ENCODE data around the gene PCMT1. TPM values are rescaled to one million over a fixed set of nuclear protein-coding genes. Genes with fewer than 3 reads are reported as not detected.

The PCMT1 gene
- total RNA-seq, 6 experiments from 2014 or later = 40.7 to 84.5 (median 47.7) TPM

GRCh38 chr6:149723262-149723661, 26.3 kb upstream of the PCMT1 start:
- H3K27ac ChIP-seq = no peak overlapping the region
- intact Hi-C loops (cut with DNase I) = no loop called here
- no peak overlapping the region for H3K4me3 ChIP-seq

GRCh38 chr6:149723771-149724417, 25.6 kb upstream of the PCMT1 start:
- H3K9me3 ChIP-seq = no peaks in the 10 kb centered on the region
- H3K4me3 ChIP-seq = no peak overlapping the region
- H3K4me1 ChIP-seq = no peaks in the 10 kb centered on the region
- ATAC-seq (peak; percentile 93 to 99 (median 98)), DNase-seq (peak in 2 of 3 donors; percentile 25 to 56)
- H3K27ac ChIP-seq = no peak overlapping the region
- TF ChIP-seq CTCF (IDR thresholded peaks at IDR 0.05) = peak; percentile 57 to 88 (median 80)
- TF ChIP-seq POLR2A (IDR thresholded peaks at IDR 0.05) = no peak
- intact Hi-C loops (cut with DNase I) = no loop called here
- no peaks in the 10 kb centered on the region for H3K27me3 ChIP-seq
- H3K36me3 ChIP-seq = peaks cover 0 to 19% (median 2%) of the 10 kb centered on the region in 4 donors
- 41% methylated on average over 9 of the region's 10 CpGs for WGBS (ENCODE audit: insufficient coverage, low coverage, low lambda C conversion rate, missing lambda C conversion rate)

More at GRCh38 chr6:149723262-149723661, 26.3 kb upstream of the PCMT1 start:
- WGBS (ENCODE audit: insufficient coverage, low coverage, low lambda C conversion rate, missing lambda C conversion rate) = 70% methylated on average over 3 of the region's 4 CpGs
- DNase-seq = no peak
- H3K36me3 ChIP-seq = peaks cover 0 to 12% (median 2%) of the 10 kb centered on the region in 4 donors
- TF ChIP-seq CTCF (IDR thresholded peaks at IDR 0.05) (no peak), POLR2A (IDR thresholded peaks at IDR 0.05) (no peak)
- H3K4me1 ChIP-seq = no peaks in the 10 kb centered on the region
- no peaks in the 10 kb centered on the region for H3K27me3 ChIP-seq
- ATAC-seq = no peak
- H3K9me3 ChIP-seq = no peaks in the 10 kb centered on the region

- WGBS (ENCODE audit: insufficient coverage, low coverage, low lambda C conversion rate, missing lambda C conversion rate) = 85% methylated on average over 3 of the region's 3 CpGs
- Histone ChIP-seq H3K4me1 (no peaks in the 10 kb centered on the region), H3K4me3 (no peak overlapping the region), H3K36me3 (peaks cover 0 to 38% (median 9%) of the 10 kb centered on the region in 4 donors), H3K27me3 (no peaks in the 10 kb centered on the region), H3K27ac (no peak overlapping the region), H3K9me3 (no peaks in the 10 kb centered on the region)
- no peak for ATAC-seq
- DNase-seq = no peak
- TF ChIP-seq POLR2A (IDR thresholded peaks at IDR 0.05) (no peak), CTCF (IDR thresholded peaks at IDR 0.05) (no peak)
- intact Hi-C loops (cut with DNase I) = no loop called here
These were observed 23.8 kb upstream of the PCMT1 start for GRCh38 chr6:149725785-149726184.

- TF ChIP-seq CTCF (IDR thresholded peaks at IDR 0.05) = no peak
- TF ChIP-seq POLR2A (IDR thresholded peaks at IDR 0.05) = no peak
- ATAC-seq = peak in 2 of 4 donors; percentile 28 to 54
- 73% methylated on average over 4 of the region's 4 CpGs for WGBS (ENCODE audit: insufficient coverage, low coverage, low lambda C conversion rate, missing lambda C conversion rate)
- intact Hi-C loops (cut with DNase I) = no loop called here
- H3K4me3 ChIP-seq = no peak overlapping the region
- H3K27ac ChIP-seq = no peak overlapping the region
- DNase-seq = no peak
- H3K27me3 ChIP-seq = no peaks in the 10 kb centered on the region
- no peaks in the 10 kb centered on the region for H3K9me3 ChIP-seq
- peaks cover 0 to 49% (median 14%) of the 10 kb centered on the region in 4 donors for H3K36me3 ChIP-seq
- H3K4me1 ChIP-seq = no peaks in the 10 kb centered on the region
These were observed 21.6 kb upstream of the PCMT1 start for GRCh38 chr6:149727793-149728498.

All from right lobe of liver (tissue), 6 donors.